ENCODE data around the gene F10. TPM values are rescaled to one million over a fixed set of nuclear protein-coding genes. Genes with fewer than 3 reads are reported as not detected.
A peak's percentile ranks its signal among the peaks of the same experiment; 100 is the strongest.

The F10 gene
- total and polyA plus RNA-seq, 9 of the 15 experiments (the other 6 are each of a cell fraction or from before 2014, with no cell fraction given) = 0.04 to 0.09 (median 0.07) TPM; not detected in 5

DNA sequence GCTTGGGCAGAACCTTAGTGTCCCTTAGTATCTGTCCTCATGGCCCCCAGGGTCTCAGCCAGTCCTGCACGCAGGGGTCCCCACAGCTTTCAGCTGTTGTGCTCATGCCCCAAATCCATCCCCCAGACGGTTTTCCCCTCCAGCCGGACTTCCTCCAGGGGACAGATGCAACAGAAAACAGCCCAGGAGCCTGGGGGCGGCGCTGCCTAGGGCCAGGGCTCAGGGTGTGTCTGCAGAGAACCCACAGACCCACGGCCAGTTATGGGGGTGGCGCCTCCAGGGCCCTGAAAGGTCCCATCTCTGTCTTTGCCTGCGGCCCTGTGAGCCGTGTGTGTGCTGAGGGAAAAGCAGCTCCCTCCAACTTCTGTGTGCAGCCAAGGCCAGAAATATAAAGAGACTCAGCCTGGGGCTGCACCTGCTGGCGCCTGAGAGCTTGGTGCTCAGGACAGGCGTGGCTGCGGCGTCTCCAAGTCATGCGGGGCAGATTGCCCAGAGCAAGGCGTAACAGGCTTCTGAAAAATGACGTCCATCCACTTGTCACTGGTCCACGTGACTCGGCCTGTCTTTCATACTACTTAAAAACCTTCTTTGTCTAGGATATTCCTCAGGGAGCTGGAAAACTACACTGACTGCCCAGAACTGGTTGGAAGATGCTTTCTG, 39.1 kb upstream of the F10 start:
- 0% methylated on average over 8 of the region's 18 CpGs for WGBS (ENCODE audit: insufficient coverage, low coverage, missing lambda C conversion rate)
- no peak overlapping the region for H3K27ac ChIP-seq (ENCODE audit: extremely low read depth, low read depth, low read length)
- H3K4me3 ChIP-seq = no peak overlapping the region
- H2AFZ ChIP-seq (ENCODE audit: low read depth, low read length) = no peak overlapping the region
- ChIA-PET CTCF (ENCODE audit: low intra/inter-chr PET ratio) (no interaction called here), POLR2A (no interaction called here)
- H4K20me1 ChIP-seq (replicated peaks; ENCODE audit: control insufficient read depth, insufficient read depth, low read length) = peaks cover 15% of the 10 kb centered on the region
- no peaks in the 10 kb centered on the region for H3K9me1 ChIP-seq (ENCODE audit: control insufficient read depth, insufficient read depth, low read length)
- H3K27me3 ChIP-seq (ENCODE audit: control insufficient read depth in 2 of 2, insufficient read depth in 2 of 2, low read length in 2 of 2) = peaks cover 10 to 71% of the 10 kb centered on the region in 2 experiments
- H3K9me3 ChIP-seq (replicated peaks; ENCODE audit: control insufficient read depth, insufficient read depth, low read depth, low read length) = no peaks in the 10 kb centered on the region
- in situ Hi-C loops (cut with MboI) = no loop called here
- H3K4me1 ChIP-seq (replicated peaks in 1 of 2; ENCODE audit: control insufficient read depth in 2 of 2, insufficient read depth in 2 of 2, low read length in 2 of 2) = peaks cover 0 to 12% of the 10 kb centered on the region in 2 experiments; a peak in 1 of 5 replicates
- H3K79me2 ChIP-seq (ENCODE audit: control insufficient read depth, insufficient read depth, low read length) = no peaks in the 10 kb centered on the region
- H3K9ac ChIP-seq (ENCODE audit: insufficient read depth in 1 of 2, low read depth in 2 of 2, low read length in 2 of 2) = no peak overlapping the region
- FAIRE-seq = no peak
- ATAC-seq = peak; percentile 68
- DNase-seq (ENCODE audit: extremely low read depth in 1 of 4, low spot score in 3 of 4) = peak in 1 of 4 experiments; percentile 26
- no peak overlapping the region for H3K4me2 ChIP-seq (ENCODE audit: insufficient read depth, low read length)
- no TSS peak for BruUV-seq (replicated peaks)
- intact Hi-C loops (cut with micrococcal nuclease) = no loop called here
- no peaks in the 10 kb centered on the region for H3K36me3 ChIP-seq (ENCODE audit: control insufficient read depth, insufficient read depth, low read length)
- TF ChIP-seq CTCF (IDR thresholded peaks at IDR 0.05 in 2 of 3, conservative IDR thresholded peaks at IDR 0.05 in 1 of 3; ENCODE audit: insufficient read depth in 2 of 3, low read depth in 1 of 3, low read length in 3 of 3) (no peak), ETV1 (tag; conservative IDR thresholded peaks at IDR 0.05; ENCODE audit: low read depth) (no peak), BCLAF1 (IDR thresholded peaks at IDR 0.05; ENCODE audit: borderline replicate concordance in 1 of 2, control insufficient read depth in 1 of 2, low read depth in 2 of 2, low read length in 1 of 2) (no peak), ATF1 (CRISPR knock-in tag; IDR thresholded peaks at IDR 0.05) (no peak), ATF1 (tag; IDR thresholded peaks at IDR 0.05) (0 out of 2 replicates have a peak, but pooled peaks have one; percentile 18), FOXA1 (IDR thresholded peaks at IDR 0.05; ENCODE audit: borderline replicate concordance) (no peak), PKNOX1 (IDR thresholded peaks at IDR 0.05) (0 out of 2 replicates have a peak, but pooled peaks have one; percentile 33), E2F8 (IDR thresholded peaks at IDR 0.05; ENCODE audit: low read depth, partially characterized antibody) (no peak), CBFA2T3 (IDR thresholded peaks at IDR 0.05) (no peak), CREM (IDR thresholded peaks at IDR 0.05; ENCODE audit: low read depth) (peak; percentile 53)

Data from K562 (cell line).